ENCODE data around the gene HUNK.
"Not testable (repeated sequence)": the region's sequence is repeated elsewhere in the genome, so short reads cannot be mapped to it uniquely, and the experiment has no call there.

The HUNK gene

GRCh38 chr21:31941694-31942093 lies 68.9 kb downstream of the HUNK start:
- H3K27me3 Mint-ChIP-seq = peaks cover 37% of the 10 kb centered on the region
- no peaks in the 10 kb centered on the region for H3K9me3 Mint-ChIP-seq
- no peaks in the 10 kb centered on the region for H3K36me3 Mint-ChIP-seq
- no peak overlapping the region for H3K27ac Mint-ChIP-seq
- no peak overlapping the region for H3K4me3 Mint-ChIP-seq
- no peak for ATAC-seq
- H3K4me1 Mint-ChIP-seq = no peaks in the 10 kb centered on the region

GRCh38 chr21:31943561-31943960 lies 70.7 kb downstream of the HUNK start:
- Mint-ChIP-seq H3K36me3 (no peaks in the 10 kb centered on the region), H3K27me3 (peaks cover 56% of the 10 kb centered on the region)
- ATAC-seq = no peak

DNA sequence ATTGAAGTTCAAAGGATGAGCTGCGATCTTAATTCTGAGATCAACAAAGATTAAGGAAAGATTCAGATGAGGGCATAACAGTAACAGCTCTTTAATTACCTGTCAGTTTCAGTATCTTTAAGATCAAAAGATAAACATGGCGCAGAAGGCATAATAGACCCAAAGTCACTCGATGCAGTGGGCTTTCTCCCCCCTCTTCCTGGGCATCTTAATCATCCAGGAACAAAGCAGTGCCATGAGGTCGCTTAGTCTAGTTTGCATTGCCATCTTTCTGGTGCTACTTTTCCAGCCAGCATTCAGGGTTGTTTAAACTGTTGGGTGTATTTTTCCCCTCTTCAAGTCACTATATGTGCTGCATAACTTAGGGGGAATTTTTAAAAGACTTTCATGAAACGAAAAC lies 72.3 kb downstream of the HUNK start:
- H3K4me1 Mint-ChIP-seq = no peaks in the 10 kb centered on the region
- no peak overlapping the region for H3K27ac Mint-ChIP-seq
- ATAC-seq = no peak
- H3K4me3 Mint-ChIP-seq = no peak overlapping the region
- H3K36me3 Mint-ChIP-seq = no peaks in the 10 kb centered on the region
- peaks cover 61% of the 10 kb centered on the region for H3K27me3 Mint-ChIP-seq
- no peaks in the 10 kb centered on the region for H3K9me3 Mint-ChIP-seq

More at GRCh38 chr21:31943561-31943960, 70.7 kb downstream of the HUNK start:
- Mint-ChIP-seq H3K9me3 (no peaks in the 10 kb centered on the region), H3K4me3 (no peak overlapping the region), H3K4me1 (no peaks in the 10 kb centered on the region), H3K27ac (no peak overlapping the region)

- no peak for ATAC-seq
- H3K4me3 Mint-ChIP-seq = no peak overlapping the region
- no peaks in the 10 kb centered on the region for H3K4me1 Mint-ChIP-seq
- H3K9me3 Mint-ChIP-seq = no peaks in the 10 kb centered on the region
- H3K36me3 Mint-ChIP-seq = no peaks in the 10 kb centered on the region
- H3K27me3 Mint-ChIP-seq = peaks cover 58% of the 10 kb centered on the region
- H3K27ac Mint-ChIP-seq = no peak overlapping the region
These were observed 72.7 kb downstream of the HUNK start for GRCh38 chr21:31945546-31945945.

GRCh38 chr21:31946231-31946630 lies 73.4 kb downstream of the HUNK start:
- Mint-ChIP-seq H3K4me3 (no peak overlapping the region), H3K4me1 (no peaks in the 10 kb centered on the region), H3K27ac (no peak overlapping the region), H3K27me3 (peaks cover 51% of the 10 kb centered on the region), H3K36me3 (no peaks in the 10 kb centered on the region), H3K9me3 (no peaks in the 10 kb centered on the region)
- ATAC-seq = no peak

DNA sequence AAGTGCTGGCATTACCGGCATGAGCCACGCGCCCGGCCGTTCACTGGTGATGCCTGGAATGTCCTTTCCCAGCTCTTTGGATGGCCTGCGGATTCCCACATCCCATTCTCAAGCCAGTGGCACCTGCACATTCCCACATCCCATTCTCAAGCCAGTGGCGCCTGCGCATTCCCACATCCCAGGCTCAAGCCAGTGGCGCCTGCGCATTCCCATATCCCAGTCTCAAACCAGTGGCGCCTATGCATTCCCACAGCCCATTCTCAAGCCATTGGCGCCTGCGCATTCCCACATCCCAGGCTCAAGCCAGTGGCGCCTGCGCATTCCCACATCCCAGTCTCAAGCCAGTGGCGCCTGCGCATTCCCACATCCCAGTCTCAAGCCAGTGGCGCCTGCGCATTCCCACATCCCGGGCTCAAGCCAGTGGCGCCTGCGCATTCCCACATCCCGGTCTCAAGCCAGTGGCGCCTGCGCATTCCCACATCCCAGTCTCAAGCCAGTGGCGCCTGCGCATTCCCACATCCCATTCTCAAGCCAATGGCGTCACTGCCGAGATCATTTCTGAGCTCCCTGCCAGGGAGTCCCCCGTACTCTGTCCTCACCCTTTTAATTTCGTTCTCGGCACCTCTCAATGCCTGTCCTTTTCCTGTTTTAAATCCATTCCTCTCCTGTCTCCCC lies 74.2 kb downstream of the HUNK start:
- H3K9me3 Mint-ChIP-seq, ATAC-seq, H3K36me3 Mint-ChIP-seq, H3K27ac Mint-ChIP-seq, H3K4me1 Mint-ChIP-seq, H3K4me3 Mint-ChIP-seq: not testable (repeated sequence)
- H3K27me3 Mint-ChIP-seq = peaks cover 45% of the 10 kb centered on the region

- no peaks in the 10 kb centered on the region for H3K36me3 Mint-ChIP-seq
- no peaks in the 10 kb centered on the region for H3K9me3 Mint-ChIP-seq
- no peak overlapping the region for H3K27ac Mint-ChIP-seq
- peaks cover 35% of the 10 kb centered on the region for H3K27me3 Mint-ChIP-seq
- H3K4me3 Mint-ChIP-seq = no peak overlapping the region
- ATAC-seq = no peak
- H3K4me1 Mint-ChIP-seq = no peaks in the 10 kb centered on the region
These were observed 75.9 kb downstream of the HUNK start for GRCh38 chr21:31948676-31949075.

DNA sequence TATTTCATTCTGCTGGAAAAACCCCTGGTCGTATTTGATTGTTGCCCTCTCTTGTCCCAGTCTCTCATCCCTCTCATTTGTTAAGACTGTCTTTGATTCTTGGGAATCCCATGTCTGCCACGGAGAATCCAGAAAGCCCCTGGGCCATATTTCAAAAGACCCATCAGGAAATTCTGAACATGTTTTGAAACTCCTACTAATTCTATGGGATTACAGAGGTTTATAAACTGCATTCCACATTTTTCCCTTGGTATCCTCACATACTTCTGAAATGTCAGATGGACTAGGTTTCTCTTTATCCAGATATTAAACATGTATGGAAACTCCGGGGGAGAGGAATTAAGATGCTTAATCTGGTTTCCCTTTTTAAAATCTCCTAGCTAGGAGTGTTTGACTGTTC lies 80.0 kb downstream of the HUNK start:
- Mint-ChIP-seq H3K27ac (no peak overlapping the region), H3K4me3 (no peak overlapping the region), H3K27me3 (peaks cover 12% of the 10 kb centered on the region), H3K4me1 (no peaks in the 10 kb centered on the region), H3K9me3 (no peaks in the 10 kb centered on the region), H3K36me3 (no peaks in the 10 kb centered on the region)
- ATAC-seq = no peak

DNA sequence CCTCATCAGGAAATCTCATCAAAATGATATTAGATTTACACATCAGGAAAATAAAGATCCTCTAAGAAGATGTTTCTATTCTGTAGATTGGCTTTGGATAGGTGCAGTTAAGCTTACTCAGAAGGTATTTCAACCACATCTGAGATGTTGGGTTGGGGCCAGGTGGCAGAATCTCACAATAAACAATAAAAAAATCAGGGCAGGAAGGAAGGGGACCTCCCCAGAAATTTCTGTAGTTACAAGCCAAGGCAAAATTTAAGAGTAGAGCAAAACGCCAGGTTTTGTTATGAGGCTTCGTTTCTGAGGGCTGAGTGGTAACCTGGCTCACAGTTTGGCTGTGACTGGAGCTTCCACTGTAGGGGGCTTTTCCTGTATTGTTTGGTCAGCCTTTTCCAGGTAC lies 84.8 kb downstream of the HUNK start:
- H3K27ac Mint-ChIP-seq = no peak overlapping the region
- H3K36me3 Mint-ChIP-seq = no peaks in the 10 kb centered on the region
- H3K4me3 Mint-ChIP-seq = no peak overlapping the region
- no peak for ATAC-seq
- no peaks in the 10 kb centered on the region for H3K4me1 Mint-ChIP-seq
- peaks cover 12% of the 10 kb centered on the region for H3K27me3 Mint-ChIP-seq
- H3K9me3 Mint-ChIP-seq = no peaks in the 10 kb centered on the region

DNA sequence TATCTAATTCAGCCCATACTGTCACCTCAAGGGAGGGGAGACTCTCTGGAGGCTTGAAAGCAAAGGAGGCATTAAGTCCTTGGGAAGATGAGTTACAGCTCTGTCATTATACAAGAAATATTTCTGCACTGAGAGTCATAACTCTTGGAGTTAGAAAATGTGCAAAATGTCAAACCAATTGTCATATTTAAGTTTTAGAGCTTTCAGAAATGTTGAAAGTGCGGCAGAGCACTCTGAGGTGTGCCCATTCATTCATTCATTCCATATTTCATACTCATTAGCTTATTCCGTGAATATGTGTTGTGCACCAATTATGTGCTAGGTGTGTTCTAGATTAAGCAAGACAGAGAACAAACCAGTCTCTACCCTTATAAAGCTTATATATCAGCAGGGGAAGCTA lies 87.1 kb downstream of the HUNK start:
- H3K36me3 Mint-ChIP-seq = no peaks in the 10 kb centered on the region
- no peak overlapping the region for H3K27ac Mint-ChIP-seq
- no peaks in the 10 kb centered on the region for H3K4me1 Mint-ChIP-seq
- H3K9me3 Mint-ChIP-seq = no peaks in the 10 kb centered on the region
- H3K4me3 Mint-ChIP-seq = no peak overlapping the region
- H3K27me3 Mint-ChIP-seq = peaks cover 15% of the 10 kb centered on the region
- ATAC-seq = no peak

GRCh38 chr21:31961027-31961426 lies 88.2 kb downstream of the HUNK start:
- H3K4me3 Mint-ChIP-seq = no peak overlapping the region
- no peaks in the 10 kb centered on the region for H3K4me1 Mint-ChIP-seq
- ATAC-seq = no peak
- peaks cover 21% of the 10 kb centered on the region for H3K27me3 Mint-ChIP-seq
- no peak overlapping the region for H3K27ac Mint-ChIP-seq
- no peaks in the 10 kb centered on the region for H3K36me3 Mint-ChIP-seq
- H3K9me3 Mint-ChIP-seq = no peaks in the 10 kb centered on the region

DNA sequence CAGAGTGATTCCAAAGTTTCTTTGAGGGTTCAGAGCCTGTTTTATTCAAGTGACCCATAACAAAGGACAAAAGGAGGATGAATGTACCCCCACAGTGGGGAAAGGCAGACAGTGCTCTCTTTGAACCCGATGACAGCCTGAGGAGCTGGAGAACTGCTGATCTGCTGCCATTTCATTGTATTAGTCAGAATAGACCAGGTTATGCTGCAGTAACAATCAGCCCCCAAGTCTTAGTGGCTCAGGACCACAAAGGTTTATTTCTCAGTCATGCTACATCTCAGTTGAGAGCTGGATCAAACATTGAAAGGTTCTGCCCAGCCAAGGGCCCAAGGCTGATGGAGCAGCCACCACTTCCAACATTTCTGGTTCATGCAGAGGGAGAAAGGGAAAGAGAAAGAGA lies 88.9 kb downstream of the HUNK start:
- Mint-ChIP-seq H3K4me1 (no peaks in the 10 kb centered on the region), H3K4me3 (no peak overlapping the region)

DNA sequence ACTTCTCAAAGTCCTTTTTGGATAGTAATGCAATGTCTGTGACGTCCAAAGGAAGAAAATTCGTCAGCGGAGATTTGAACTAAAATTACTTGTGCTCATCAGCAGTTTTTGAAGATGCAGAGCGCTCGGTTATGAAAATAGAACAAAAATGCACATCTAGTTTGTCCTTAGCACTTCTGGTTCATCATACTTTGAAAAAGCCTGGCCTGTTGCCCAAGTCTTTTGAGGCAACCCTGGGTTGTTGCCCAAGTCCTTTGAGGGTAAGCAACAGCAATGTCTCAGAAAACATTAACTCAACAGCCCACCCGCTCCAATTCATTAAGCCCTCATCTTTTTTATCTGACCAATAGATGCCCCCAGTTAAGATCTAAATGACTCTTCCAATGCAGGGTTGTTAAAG lies 91.9 kb downstream of the HUNK start:
- ATAC-seq = no peak
- Mint-ChIP-seq H3K27me3 (peaks cover 8% of the 10 kb centered on the region), H3K4me1 (no peaks in the 10 kb centered on the region), H3K36me3 (no peaks in the 10 kb centered on the region), H3K9me3 (no peaks in the 10 kb centered on the region), H3K27ac (no peak overlapping the region), H3K4me3 (no peak overlapping the region)

More for the DNA sequence above, 88.9 kb downstream of the HUNK start:
- Mint-ChIP-seq H3K9me3 (no peaks in the 10 kb centered on the region), H3K36me3 (no peaks in the 10 kb centered on the region), H3K27ac (no peak overlapping the region), H3K27me3 (peaks cover 21% of the 10 kb centered on the region)
- ATAC-seq = no peak

DNA sequence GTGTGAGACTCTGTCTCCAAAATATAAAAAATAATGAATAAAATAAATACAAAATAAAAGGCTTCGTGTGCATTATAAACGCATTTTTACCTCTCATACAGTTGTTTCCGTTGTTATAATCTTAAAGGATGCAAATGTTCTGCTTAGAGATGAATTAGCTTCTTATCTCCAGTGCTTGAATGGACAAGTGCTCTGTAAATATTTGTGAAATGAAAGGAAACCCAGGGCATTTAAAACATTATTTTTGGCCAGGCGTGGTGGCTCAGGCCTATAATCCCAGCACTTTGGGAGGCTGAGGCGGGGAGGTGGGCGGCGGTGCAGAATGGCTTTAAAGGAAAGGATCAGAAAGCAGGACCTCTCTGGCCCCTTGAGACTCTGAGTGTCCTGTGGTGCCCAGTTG lies 94.5 kb downstream of the HUNK start:
- ATAC-seq = no peak
- Mint-ChIP-seq H3K4me3 (no peak overlapping the region), H3K27me3 (peaks cover 8% of the 10 kb centered on the region), H3K27ac (no peak overlapping the region), H3K9me3 (peaks cover 2% of the 10 kb centered on the region), H3K4me1 (no peaks in the 10 kb centered on the region), H3K36me3 (no peaks in the 10 kb centered on the region)

DNA sequence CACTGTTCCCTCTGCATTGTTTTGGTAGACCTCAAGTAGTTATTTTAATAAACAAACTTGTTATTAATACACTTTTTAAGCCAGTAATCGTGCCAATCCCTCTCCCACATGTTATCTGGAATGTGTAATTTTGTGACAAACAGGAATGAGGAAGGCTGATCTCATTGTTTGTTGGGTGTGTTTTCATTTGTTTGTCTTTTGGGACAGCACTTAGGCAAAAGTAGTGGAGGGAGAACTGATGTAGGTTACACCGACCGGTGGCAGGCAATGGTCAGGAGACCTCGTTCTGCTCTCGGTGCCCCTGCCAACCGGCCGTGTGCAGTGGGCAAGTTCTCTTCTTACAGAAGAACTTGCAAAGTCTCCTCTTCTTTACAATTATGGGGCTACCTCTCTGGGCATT lies 99.8 kb downstream of the HUNK start:
- Mint-ChIP-seq H3K27ac (no peak overlapping the region), H3K27me3 (peaks cover 14% of the 10 kb centered on the region), H3K9me3 (peaks cover 16% of the 10 kb centered on the region), H3K4me3 (no peak overlapping the region), H3K4me1 (no peaks in the 10 kb centered on the region), H3K36me3 (no peaks in the 10 kb centered on the region)
- no peak for ATAC-seq

DNA sequence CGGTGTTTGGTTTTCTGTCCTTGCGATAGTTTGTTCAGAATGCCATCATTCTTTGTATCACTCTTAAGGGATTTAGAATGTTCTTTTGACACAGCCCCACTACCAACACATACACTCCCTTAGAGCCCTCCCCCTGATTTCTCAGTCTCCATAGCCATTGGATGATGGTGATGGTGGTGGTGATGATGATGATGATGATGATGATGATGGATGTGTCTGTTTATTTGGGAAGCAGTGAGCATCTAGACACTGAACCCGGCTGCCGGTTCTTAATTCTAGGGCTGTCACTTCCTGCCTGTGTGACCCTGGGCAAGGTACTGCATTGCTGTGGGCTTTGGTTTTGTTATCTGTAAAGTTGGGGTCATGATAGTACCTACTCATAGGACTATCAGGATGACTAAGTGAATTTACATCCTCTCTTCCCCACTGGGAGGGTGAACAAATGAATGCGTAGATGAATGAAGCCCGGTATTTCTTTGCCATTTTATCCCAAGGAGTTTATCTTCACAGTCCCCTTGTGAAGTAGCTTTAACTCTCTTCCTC lies 100.7 kb downstream of the HUNK start:
- no peak for ATAC-seq
- H3K4me3 Mint-ChIP-seq = no peak overlapping the region
- H3K4me1 Mint-ChIP-seq = no peaks in the 10 kb centered on the region
- H3K27me3 Mint-ChIP-seq = peaks cover 14% of the 10 kb centered on the region
- H3K27ac Mint-ChIP-seq = no peak overlapping the region
- peaks cover 16% of the 10 kb centered on the region for H3K9me3 Mint-ChIP-seq
- no peaks in the 10 kb centered on the region for H3K36me3 Mint-ChIP-seq

Data from stimulated activated memory B cell treated with anti-CD40 and anti-IgM and Interleukin-4, amounts not matched to agents 10 μg/mL and 1 μg/mL and 100 μg/mL, for 72 hours (primary cell).